GM15510 (cell line): ENCODE measurements around the gene ARFGEF3.

ENCODE experiments used
- POLR2A ChIP-seq: IDR thresholded peaks from 3 replicates; pipeline ENCODE4 v1.6.1; 2011; ENCODE audit warnings: borderline replicate concordance; ENCODE audit not compliant: insufficient read length; ENCODE audit errors: extremely low read depth

The ARFGEF3 gene, protein sequence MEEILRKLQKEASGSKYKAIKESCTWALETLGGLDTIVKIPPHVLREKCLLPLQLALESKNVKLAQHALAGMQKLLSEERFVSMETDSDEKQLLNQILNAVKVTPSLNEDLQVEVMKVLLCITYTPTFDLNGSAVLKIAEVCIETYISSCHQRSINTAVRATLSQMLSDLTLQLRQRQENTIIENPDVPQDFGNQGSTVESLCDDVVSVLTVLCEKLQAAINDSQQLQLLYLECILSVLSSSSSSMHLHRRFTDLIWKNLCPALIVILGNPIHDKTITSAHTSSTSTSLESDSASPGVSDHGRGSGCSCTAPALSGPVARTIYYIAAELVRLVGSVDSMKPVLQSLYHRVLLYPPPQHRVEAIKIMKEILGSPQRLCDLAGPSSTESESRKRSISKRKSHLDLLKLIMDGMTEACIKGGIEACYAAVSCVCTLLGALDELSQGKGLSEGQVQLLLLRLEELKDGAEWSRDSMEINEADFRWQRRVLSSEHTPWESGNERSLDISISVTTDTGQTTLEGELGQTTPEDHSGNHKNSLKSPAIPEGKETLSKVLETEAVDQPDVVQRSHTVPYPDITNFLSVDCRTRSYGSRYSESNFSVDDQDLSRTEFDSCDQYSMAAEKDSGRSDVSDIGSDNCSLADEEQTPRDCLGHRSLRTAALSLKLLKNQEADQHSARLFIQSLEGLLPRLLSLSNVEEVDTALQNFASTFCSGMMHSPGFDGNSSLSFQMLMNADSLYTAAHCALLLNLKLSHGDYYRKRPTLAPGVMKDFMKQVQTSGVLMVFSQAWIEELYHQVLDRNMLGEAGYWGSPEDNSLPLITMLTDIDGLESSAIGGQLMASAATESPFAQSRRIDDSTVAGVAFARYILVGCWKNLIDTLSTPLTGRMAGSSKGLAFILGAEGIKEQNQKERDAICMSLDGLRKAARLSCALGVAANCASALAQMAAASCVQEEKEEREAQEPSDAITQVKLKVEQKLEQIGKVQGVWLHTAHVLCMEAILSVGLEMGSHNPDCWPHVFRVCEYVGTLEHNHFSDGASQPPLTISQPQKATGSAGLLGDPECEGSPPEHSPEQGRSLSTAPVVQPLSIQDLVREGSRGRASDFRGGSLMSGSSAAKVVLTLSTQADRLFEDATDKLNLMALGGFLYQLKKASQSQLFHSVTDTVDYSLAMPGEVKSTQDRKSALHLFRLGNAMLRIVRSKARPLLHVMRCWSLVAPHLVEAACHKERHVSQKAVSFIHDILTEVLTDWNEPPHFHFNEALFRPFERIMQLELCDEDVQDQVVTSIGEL (N-terminal part only)

GRCh38 chr6:138161338-138162110, at the start of gene ARFGEF3:
Gene ARFGEF3, plus strand, starts transcription at chr6:138161939. Its CDS starts 148 bp downstream, at chr6:138162087.
- TF ChIP-seq POLR2A = no peak

GRCh38 chr6:138113588-138114210, 48.0 kb upstream of the ARFGEF3 start:
- TF ChIP-seq POLR2A = no peak

DNA sequence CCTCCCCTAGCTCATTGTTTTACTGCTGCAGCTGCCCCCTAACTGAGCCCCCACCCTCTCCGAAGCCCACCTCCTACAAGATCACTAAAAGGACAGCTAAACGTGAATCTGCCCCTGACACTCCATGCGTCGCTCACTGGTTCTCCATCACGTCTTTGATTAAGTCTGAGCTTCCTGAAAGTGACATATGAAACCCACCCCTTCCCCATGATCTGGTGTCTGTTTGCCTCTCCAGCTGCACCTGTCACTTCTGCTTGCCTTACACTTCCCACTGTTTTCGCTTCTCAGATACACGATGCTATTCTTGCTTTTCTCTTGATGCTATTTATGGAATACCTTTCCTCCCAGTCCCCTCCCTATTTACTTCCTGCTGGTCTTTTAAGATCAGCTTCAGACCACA, 46.5 kb upstream of the ARFGEF3 start:
- no peak for TF ChIP-seq POLR2A

GRCh38 chr6:138115877-138116660, 45.7 kb upstream of the ARFGEF3 start:
- no peak for TF ChIP-seq POLR2A

DNA sequence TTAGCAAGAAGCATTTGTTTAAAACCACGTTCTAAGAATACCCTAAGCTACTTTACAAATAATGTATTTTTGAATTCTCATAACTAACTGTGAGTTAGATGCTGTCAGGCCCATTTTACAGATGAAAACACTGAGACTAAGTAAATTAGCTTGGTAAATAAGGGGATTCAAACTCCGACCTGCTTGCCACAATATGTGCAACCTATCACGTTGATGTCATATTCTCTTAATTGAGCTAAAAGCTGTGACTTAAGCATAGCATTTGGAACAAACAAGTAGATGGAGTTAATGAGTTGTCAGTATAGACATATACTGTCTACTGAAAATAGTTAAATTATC, 45.1 kb upstream of the ARFGEF3 start:
- TF ChIP-seq POLR2A = no peak

DNA sequence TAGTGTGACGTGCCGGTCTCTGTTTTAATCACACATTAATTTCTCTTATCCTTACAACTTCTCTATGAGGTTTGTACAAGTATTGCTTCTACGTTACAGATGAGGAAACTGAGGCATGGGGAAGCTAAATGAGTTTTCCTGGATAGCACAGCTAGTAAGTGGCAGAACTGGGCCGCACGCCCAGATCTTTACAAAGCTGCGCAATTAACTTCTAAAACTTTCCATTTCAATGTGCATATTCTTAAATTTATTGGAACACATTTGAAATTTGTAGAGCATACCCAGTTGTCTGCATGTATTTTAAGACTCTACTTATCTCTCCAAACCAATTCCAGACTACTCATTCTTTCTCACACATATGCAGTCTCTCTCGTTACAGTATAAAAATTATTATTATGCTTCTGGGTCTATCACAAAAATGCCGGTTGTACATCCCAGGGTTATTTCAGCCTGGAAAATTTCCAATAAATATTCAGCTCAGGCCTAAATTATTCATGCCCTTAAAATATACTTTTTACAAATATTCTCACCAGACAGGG, 44.3 kb upstream of the ARFGEF3 start:
- TF ChIP-seq POLR2A = no peak

DNA sequence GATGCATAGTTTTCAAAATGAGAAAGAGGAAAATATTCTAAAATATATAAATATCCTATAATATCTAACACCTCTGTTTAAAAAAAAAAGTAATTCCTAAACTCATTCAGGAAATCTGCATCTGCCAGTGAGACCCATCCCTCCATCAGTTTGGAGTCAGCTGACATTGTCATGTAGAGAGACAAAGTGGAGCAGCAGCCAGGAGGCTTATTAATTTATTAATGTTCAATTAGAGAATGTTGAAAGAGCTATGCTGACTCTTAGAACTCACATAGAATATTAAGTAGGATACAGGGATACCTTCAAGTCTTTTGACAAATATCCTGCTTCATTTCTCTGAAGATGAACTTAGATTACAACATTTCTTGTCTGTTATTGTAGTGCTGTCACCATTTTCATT, 41.8 kb upstream of the ARFGEF3 start:
- TF ChIP-seq POLR2A = no peak

DNA sequence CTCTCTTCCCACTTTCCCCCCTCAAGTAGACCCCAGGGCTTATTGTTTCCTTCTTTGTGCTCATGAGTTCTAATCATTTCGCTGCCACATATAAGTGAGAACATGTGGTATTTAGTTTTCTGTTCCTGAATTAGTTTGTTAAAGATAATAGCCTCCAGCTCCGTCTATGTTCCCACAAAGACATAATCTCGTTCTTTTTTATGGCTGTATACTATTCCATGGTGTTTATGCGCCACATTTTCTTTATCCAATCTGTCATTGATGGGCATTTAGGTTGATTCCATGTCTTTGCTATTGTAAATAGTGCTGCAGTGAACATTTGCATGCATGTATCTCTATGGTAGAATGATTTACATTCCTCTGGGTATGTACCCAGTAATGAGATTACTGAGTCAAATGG, 37.6 kb upstream of the ARFGEF3 start:
- no peak for TF ChIP-seq POLR2A

DNA sequence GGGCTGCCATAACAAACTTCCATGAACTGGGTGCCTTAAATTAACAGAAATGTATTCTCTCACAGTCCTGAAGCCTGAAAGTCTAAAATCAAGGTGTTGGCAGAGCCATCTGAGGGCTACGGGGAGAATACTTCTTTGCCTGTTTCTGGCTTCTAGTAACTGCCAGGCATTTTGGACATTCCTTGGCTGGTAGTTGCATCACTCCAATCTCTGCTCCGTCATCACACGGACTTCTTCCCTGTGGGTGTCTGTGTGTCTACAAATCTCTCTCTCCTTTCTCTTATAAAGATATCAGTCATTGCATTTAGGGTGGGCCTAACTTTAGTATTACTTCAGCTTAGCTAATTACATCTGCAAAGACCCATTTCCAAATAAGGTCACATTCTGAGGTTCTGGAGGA, 33.6 kb upstream of the ARFGEF3 start:
- no peak for TF ChIP-seq POLR2A

GRCh38 chr6:138129190-138129589, 32.5 kb upstream of the ARFGEF3 start:
- TF ChIP-seq POLR2A = no peak

- no peak for TF ChIP-seq POLR2A
These were observed 18.9 kb upstream of the ARFGEF3 start for GRCh38 chr6:138142806-138143205.

GRCh38 chr6:138145402-138145801, 16.3 kb upstream of the ARFGEF3 start:
- TF ChIP-seq POLR2A = no peak

- no peak for TF ChIP-seq POLR2A
These were observed 15.2 kb upstream of the ARFGEF3 start for GRCh38 chr6:138146544-138146943.

GRCh38 chr6:138155443-138155842, 6.3 kb upstream of the ARFGEF3 start:
- no peak for TF ChIP-seq POLR2A
